Neural progenitor cell (in vitro differentiated cells): Measurements from ENCODE around the gene TTLL10. TPM values are rescaled to one million over a fixed set of nuclear protein-coding genes. Genes with fewer than 3 reads are reported as not detected.

Experiments used
- DNase-seq: peaks from one replicate; pipeline ENCODE4 v3.0.0-alpha.2; 2016; ENCODE audit warnings: low spot score
- H2AFZ ChIP-seq: fragments of 200-600 bp; sonication (generic); replicated peaks from 2 replicates; pipeline ENCODE4 v1.6.1; 2016; ENCODE audit warnings: antibody characterized with exemption
- H3F3A ChIP-seq: fragments of 200-600 bp; sonication (generic); 2 replicates; pipeline ENCODE4 v1.6.1; 2016; ENCODE audit warnings: antibody characterized with exemption, low read depth
- H3K27ac ChIP-seq: fragments of 200-600 bp; sonication (generic); 2 replicates; pipeline ENCODE4 v1.5.1; 2016; ENCODE audit warnings: mild to moderate bottlenecking
- H3K27me3 ChIP-seq: fragments of 200-600 bp; sonication (generic); 2 replicates; pipeline ENCODE4 v1.6.1; 2016; ENCODE audit warnings: mild to moderate bottlenecking, moderate library complexity
- H3K36me3 ChIP-seq: fragments of 200-600 bp; sonication (generic); 2 replicates; pipeline ENCODE4 v1.5.1; 2016
- H3K4me1 ChIP-seq: fragments of 200-600 bp; sonication (generic); 2 replicates; pipeline ENCODE4 v1.6.1; 2016; ENCODE audit warnings: mixed run types
- H3K4me2 ChIP-seq: fragments of 200-600 bp; sonication (generic); 2 replicates; pipeline ENCODE4 v1.6.1; 2016
- H3K4me3 ChIP-seq: fragments of 200-600 bp; sonication (generic); 2 replicates; pipeline ENCODE4 v1.5.1; 2016
- H3K79me2 ChIP-seq: fragments of 200-600 bp; sonication (generic); 2 replicates; pipeline ENCODE4 v1.6.1; 2016; ENCODE audit warnings: low read depth
- H3K9ac ChIP-seq: fragments of 200-600 bp; sonication (generic); 2 replicates; pipeline ENCODE4 v1.6.1; 2016
- H3K9me3 ChIP-seq: fragments of 200-600 bp; sonication (generic); 2 replicates; pipeline ENCODE4 v1.5.1; 2016; ENCODE audit warnings: low read depth
- H4K20me1 ChIP-seq: fragments of 200-600 bp; sonication (generic); 2 replicates; pipeline ENCODE4 v1.6.1; 2016; ENCODE audit warnings: low read depth
- H3K27ac Mint-ChIP-seq: 3 replicates; pipeline ENCODE4 v1.8.0; 2021; ENCODE audit warnings: mixed read lengths
- H3K27me3 Mint-ChIP-seq: 2 replicates; pipeline ENCODE4 v1.8.0; 2022; ENCODE audit warnings: low read depth, mild to moderate bottlenecking, inconsistent platforms, moderate library complexity, mixed read lengths; ENCODE audit not compliant: insufficient read depth
- H3K36me3 Mint-ChIP-seq: 3 replicates; pipeline ENCODE4 v1.8.0; 2021; ENCODE audit warnings: mixed read lengths
- H3K4me1 Mint-ChIP-seq: 3 replicates; pipeline ENCODE4 v1.8.0; 2021; ENCODE audit warnings: mixed read lengths
- H3K4me3 Mint-ChIP-seq: 3 replicates; pipeline ENCODE4 v1.8.0; 2021; ENCODE audit warnings: mild to moderate bottlenecking, moderate library complexity, mixed read lengths
- H3K9me3 Mint-ChIP-seq: 3 replicates; pipeline ENCODE4 v1.8.0; 2020; ENCODE audit warnings: mixed read lengths
- EZH2 ChIP-seq: fragments of 200-600 bp; sonication (generic); IDR thresholded peaks from 2 replicates; pipeline ENCODE4 v1.6.1; 2017; ENCODE audit warnings: antibody characterized with exemption, mild to moderate bottlenecking, moderate library complexity
- EZH2phosphoT487 ChIP-seq: fragments of 200-600 bp; sonication (generic); IDR thresholded peaks from 2 replicates; pipeline ENCODE4 v1.6.1; 2017; ENCODE audit warnings: antibody characterized with exemption
- total RNA-seq: library from RNA; depleted of rRNA; stranded (reverse); fragments of >200 nt; gene quantifications from 2 replicates; pipeline ENCODE4 v1.2.3, GENCODE V29; 2015; ENCODE audit warnings: low replicate concordance
- TF ChIP-seq, protein P1 (sequence below): fragments of 200-600 bp; sonication (generic); IDR thresholded peaks from 2 replicates; pipeline ENCODE4 v1.5.1; 2017; ENCODE audit warnings: antibody characterized with exemption, mild to moderate bottlenecking

TTLL10 gene
- total RNA-seq, 1 donor from 2014 or later: not detected

DNA sequence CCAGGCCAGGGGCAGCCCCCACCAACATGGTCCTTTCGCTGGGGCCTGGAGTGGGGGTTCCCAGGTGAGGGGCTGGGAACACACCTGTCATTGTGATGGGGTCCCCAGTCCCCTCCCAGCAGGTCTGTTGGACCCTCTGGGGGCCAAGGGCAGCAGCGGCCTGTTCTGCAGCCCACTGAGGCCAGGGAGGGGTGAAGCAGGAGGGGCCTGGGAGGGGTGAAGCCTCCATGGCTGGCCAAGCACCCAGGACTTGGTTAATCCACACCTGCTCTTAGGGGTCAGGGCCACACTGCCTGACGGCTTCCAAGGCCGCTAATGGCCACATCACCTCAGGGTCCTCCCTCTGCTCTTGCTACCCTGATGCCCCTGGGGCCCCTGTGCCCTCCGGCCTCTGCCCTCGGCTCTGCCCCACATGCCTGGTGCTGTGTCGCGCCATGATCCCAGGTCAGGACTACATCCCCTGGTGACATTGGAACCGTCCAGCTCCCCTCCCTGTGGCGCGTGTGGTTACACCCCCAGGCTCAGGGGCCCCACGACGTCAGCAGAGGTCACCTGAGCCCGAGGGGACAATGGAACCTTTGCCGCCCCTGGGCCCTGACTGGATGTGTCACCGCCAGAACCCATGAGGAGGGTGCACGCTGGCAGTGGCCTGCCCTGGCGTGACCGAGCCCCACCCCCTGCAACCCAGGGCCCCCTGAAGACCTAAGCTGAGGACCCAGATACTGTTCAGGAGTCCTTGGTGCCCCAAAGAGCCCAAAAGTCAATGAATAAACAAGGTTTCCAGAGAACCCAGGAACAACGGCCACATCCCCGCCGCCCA, 25.7 kb downstream of the TTLL10 start:
- Mint-ChIP-seq H3K27me3 (peaks cover 4% of the 10 kb centered on the region), H3K9me3 (peaks cover 11% of the 10 kb centered on the region), H3K36me3 (peaks cover 2% of the 10 kb centered on the region), H3K4me1 (peaks cover 6% of the 10 kb centered on the region), H3K4me3 (no peak overlapping the region), H3K27ac (no peak overlapping the region)
- Histone ChIP-seq H3K9me3 (peaks cover 3% of the 10 kb centered on the region), H3K9ac (no peak overlapping the region), H3F3A (peaks cover 7% of the 10 kb centered on the region), H3K36me3 (no peaks in the 10 kb centered on the region), H4K20me1 (no peaks in the 10 kb centered on the region), H3K27ac (no peak overlapping the region), H3K27me3 (peaks cover 42% of the 10 kb centered on the region), H3K4me1 (peaks cover 3% of the 10 kb centered on the region), H3K4me3 (no peak overlapping the region), H3K79me2 (no peaks in the 10 kb centered on the region), H2AFZ (no peak overlapping the region), H3K4me2 (no peak overlapping the region)
- TF ChIP-seq, protein P1, sequence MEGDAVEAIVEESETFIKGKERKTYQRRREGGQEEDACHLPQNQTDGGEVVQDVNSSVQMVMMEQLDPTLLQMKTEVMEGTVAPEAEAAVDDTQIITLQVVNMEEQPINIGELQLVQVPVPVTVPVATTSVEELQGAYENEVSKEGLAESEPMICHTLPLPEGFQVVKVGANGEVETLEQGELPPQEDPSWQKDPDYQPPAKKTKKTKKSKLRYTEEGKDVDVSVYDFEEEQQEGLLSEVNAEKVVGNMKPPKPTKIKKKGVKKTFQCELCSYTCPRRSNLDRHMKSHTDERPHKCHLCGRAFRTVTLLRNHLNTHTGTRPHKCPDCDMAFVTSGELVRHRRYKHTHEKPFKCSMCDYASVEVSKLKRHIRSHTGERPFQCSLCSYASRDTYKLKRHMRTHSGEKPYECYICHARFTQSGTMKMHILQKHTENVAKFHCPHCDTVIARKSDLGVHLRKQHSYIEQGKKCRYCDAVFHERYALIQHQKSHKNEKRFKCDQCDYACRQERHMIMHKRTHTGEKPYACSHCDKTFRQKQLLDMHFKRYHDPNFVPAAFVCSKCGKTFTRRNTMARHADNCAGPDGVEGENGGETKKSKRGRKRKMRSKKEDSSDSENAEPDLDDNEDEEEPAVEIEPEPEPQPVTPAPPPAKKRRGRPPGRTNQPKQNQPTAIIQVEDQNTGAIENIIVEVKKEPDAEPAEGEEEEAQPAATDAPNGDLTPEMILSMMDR: no peak
- TF ChIP-seq EZH2phosphoT487 (no peak), EZH2 (no peak)
- DNase-seq: no peak

DNA sequence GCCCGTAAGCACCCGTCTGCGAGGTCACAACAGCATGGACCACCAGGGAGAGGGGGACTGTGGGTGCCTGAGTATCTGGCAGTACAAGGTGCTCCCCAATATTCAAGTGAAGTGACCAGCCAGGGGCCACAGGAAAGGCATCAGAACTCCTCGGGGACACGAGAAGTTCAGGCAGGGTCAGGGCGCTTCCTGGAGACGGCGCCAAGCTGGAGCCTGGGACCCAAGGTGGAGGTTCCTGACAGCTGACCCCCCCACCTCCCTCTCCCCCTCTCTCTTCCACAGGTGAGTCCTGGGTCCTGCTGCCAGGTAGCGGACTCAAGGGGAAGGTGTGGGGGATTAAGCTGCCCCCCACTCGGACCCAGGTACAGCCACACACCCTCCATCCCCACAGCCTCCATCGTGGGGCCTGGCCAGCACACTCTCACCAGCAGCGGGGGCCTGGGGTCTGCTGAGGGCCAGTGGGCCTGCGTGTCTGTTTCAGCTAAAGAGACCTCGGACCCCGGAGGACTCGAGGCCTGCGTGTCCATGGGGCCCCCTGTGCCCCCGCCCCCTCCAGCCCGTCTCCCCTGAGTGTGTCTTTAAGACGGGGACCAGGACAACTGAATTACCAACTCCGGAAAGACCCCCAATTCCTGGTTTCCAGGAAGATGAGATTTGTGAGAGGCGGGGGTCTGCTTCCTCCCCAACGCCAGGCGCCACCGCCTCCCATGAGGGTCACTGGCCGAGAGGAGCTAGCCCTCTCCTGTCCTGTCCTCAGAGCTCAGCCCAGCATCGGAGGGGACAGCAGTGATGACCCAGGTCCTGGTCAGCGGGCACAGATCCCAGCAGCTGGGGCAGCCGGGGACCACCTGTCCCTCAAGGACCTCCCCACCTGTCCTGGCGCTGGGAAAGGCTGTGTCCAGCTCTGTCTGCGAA, 26.5 kb downstream of the TTLL10 start:
- H3K4me3 Mint-ChIP-seq: peak overlapping the region; percentile 72
- H3K79me2 ChIP-seq: no peaks in the 10 kb centered on the region
- no peak overlapping the region for H3K9ac ChIP-seq
- H4K20me1 ChIP-seq: no peaks in the 10 kb centered on the region
- H3K36me3 ChIP-seq: no peaks in the 10 kb centered on the region
- TF ChIP-seq EZH2: no peak
- TF ChIP-seq EZH2phosphoT487: no peak
- TF ChIP-seq, protein P1: no peak
- H3K27me3 Mint-ChIP-seq: peaks cover 4% of the 10 kb centered on the region
- H3K4me2 ChIP-seq: peak overlapping the region; percentile 89
- H3K9me3 ChIP-seq: no peaks in the 10 kb centered on the region
- peaks cover 2% of the 10 kb centered on the region for H3K9me3 Mint-ChIP-seq
- peaks cover 51% of the 10 kb centered on the region for H3K27me3 ChIP-seq
- peaks cover 6% of the 10 kb centered on the region for H3K4me1 Mint-ChIP-seq
- no peak for DNase-seq
- H3K4me3 ChIP-seq: peak overlapping the region; percentile 64
- peaks cover 7% of the 10 kb centered on the region for H3F3A ChIP-seq
- H3K36me3 Mint-ChIP-seq: peaks cover under 1% of the 10 kb centered on the region
- peaks cover 3% of the 10 kb centered on the region for H3K4me1 ChIP-seq
- no peak overlapping the region for H2AFZ ChIP-seq
- no peak overlapping the region for H3K27ac ChIP-seq
- no peak overlapping the region for H3K27ac Mint-ChIP-seq

DNA sequence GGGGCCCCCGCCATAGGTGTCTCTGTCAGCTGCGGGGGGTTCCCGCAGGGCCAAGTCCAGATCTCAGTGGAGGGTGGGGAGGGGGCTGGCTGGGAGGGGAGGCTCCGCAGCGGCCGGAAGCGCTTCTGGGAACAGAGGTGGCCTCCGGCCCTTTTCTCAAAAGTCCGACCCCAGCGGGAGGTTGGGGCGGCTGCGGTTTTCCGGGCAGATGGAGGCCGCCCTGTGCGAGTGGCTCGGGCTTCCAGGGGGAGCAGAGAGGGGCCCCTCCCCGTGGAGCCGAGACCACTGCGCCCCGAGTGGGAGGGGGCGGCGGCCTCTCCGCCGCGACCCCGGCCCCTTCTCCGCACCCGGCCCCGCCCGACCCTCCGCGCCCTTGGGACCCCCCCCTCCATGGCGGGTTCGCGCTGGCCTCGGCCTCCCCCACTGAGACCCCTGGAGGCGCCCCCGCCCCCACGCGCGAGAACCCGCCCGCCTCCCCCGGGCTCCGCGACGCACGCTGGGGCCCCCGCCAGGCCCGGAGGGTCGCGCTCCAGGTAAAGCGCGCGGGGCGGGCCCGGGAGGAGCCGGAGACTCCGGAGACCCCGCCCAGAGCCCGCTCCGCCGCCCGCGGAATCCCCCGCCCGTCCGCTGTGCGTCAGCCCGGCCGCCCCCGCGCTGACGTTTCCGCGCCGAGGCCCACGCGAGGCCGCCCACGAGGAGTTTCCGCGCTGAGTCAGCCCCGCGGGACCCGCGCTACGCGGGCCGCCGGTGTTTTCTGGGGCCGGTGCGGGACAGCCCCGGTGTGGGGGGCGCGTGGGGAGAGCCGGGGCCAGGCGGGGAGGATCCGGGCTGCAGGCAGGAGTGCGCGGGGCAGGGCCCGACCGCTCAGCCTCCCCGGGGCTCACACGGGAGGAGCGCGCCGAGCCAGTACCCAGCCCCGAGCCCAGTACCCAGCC, 27.5 kb downstream of the TTLL10 start:
- no peaks in the 10 kb centered on the region for H3K79me2 ChIP-seq
- H3K4me3 ChIP-seq: peak overlapping the region; percentile 64
- no peak overlapping the region for H3K9ac ChIP-seq
- H3F3A ChIP-seq: peaks cover 7% of the 10 kb centered on the region
- no peak overlapping the region for H3K27ac ChIP-seq
- no peaks in the 10 kb centered on the region for H3K9me3 Mint-ChIP-seq
- H3K4me1 Mint-ChIP-seq: peaks cover 6% of the 10 kb centered on the region
- no peaks in the 10 kb centered on the region for H3K36me3 Mint-ChIP-seq
- H3K27ac Mint-ChIP-seq: no peak overlapping the region
- H3K4me3 Mint-ChIP-seq: no peak overlapping the region
- TF ChIP-seq, protein P1: no peak
- no peak for TF ChIP-seq EZH2phosphoT487
- peak; percentile 51 for TF ChIP-seq EZH2
- H3K4me2 ChIP-seq: peak overlapping the region; percentile 89
- peaks cover 3% of the 10 kb centered on the region for H3K4me1 ChIP-seq
- peaks cover 60% of the 10 kb centered on the region for H3K27me3 ChIP-seq
- H2AFZ ChIP-seq: peak overlapping the region; percentile 32
- DNase-seq: peak; percentile 72
- no peaks in the 10 kb centered on the region for H4K20me1 ChIP-seq
- H3K9me3 ChIP-seq: no peaks in the 10 kb centered on the region
- peaks cover 4% of the 10 kb centered on the region for H3K27me3 Mint-ChIP-seq
- no peaks in the 10 kb centered on the region for H3K36me3 ChIP-seq
